Measurements from ENCODE around the gene FOXL3.

DNA sequence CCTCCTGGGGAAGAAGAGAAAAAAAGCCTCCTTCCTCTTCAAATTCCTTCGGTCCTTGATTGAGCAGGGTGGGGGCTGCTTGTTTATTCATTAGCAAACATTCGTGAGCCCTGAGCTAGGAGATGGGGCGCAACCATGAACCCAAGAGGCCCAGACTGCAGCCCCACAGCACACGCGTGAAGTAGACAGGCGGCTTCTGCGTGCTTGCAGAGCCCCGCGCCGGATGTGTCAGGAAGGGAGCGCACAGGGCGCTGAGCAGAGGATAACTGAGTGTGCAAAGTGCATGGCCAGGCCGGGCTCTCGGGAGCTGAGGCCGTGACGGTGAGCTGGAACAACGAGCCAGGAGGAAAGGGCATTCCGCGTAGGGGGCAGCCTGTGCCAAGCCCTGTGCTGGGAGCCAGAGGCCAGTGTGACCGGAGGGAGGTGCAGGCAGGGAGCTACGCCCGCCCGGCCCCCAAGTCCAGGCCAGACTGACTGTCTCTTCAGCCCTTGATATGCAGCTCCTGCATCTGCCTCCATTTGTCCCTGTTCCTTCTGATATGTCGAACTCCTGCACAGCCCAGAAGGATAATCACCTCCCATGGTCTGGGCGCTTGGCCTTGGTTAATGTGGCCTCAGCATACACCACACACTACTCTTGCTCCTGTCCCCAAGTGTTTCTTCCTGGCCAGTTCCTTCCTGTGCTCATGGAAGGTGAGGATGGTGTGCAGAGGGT is 4.6 kb downstream of the FOXL3 start:
- TF ChIP-seq RXRA (IDR thresholded peaks at IDR 0.05; ENCODE audit: borderline replicate concordance, low read depth) (no peak), REST (IDR thresholded peaks at IDR 0.05; ENCODE audit: low read depth, low read length) (no peak), FOXJ3 (CRISPR knock-in tag; IDR thresholded peaks at IDR 0.05) (no peak), TCF12 (IDR thresholded peaks at IDR 0.05) (no peak), TAF1 (IDR thresholded peaks at IDR 0.05; ENCODE audit: borderline replicate concordance, low read depth, low read length) (no peak), GABPA (IDR thresholded peaks at IDR 0.05; ENCODE audit: low read depth) (no peak), POLR2AphosphoS5 (IDR thresholded peaks at IDR 0.05; ENCODE audit: low read depth, low read length) (no peak)
- TF ChIP-seq, protein P1, sequence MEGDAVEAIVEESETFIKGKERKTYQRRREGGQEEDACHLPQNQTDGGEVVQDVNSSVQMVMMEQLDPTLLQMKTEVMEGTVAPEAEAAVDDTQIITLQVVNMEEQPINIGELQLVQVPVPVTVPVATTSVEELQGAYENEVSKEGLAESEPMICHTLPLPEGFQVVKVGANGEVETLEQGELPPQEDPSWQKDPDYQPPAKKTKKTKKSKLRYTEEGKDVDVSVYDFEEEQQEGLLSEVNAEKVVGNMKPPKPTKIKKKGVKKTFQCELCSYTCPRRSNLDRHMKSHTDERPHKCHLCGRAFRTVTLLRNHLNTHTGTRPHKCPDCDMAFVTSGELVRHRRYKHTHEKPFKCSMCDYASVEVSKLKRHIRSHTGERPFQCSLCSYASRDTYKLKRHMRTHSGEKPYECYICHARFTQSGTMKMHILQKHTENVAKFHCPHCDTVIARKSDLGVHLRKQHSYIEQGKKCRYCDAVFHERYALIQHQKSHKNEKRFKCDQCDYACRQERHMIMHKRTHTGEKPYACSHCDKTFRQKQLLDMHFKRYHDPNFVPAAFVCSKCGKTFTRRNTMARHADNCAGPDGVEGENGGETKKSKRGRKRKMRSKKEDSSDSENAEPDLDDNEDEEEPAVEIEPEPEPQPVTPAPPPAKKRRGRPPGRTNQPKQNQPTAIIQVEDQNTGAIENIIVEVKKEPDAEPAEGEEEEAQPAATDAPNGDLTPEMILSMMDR (IDR thresholded peaks at IDR 0.05): no peak
- TF ChIP-seq, protein P2, sequence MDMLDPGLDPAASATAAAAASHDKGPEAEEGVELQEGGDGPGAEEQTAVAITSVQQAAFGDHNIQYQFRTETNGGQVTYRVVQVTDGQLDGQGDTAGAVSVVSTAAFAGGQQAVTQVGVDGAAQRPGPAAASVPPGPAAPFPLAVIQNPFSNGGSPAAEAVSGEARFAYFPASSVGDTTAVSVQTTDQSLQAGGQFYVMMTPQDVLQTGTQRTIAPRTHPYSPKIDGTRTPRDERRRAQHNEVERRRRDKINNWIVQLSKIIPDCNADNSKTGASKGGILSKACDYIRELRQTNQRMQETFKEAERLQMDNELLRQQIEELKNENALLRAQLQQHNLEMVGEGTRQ (IDR thresholded peaks at IDR 0.05; ENCODE audit: borderline replicate concordance, low read depth, low read length): no peak
